Immature natural killer cell (primary cell): ENCODE data around the gene TMEM43. TPM values are rescaled to one million over a fixed set of nuclear protein-coding genes. Genes with fewer than 3 reads are reported as not detected.
A peak's percentile ranks its signal among the peaks of the same experiment; 100 is the strongest.

Experiments
- DNase-seq, 3 donors: peaks; one replicate each; pipeline ENCODE4 v3.0.0; 2022; ENCODE audit warnings: mixed read lengths in 1 of 3
- H3K27ac Mint-ChIP-seq, 6 donors: one replicate each; pipeline ENCODE4 v1.8.0; 2020; ENCODE audit warnings: mixed read lengths in 6 of 6, mild to moderate bottlenecking in 5 of 6, inconsistent platforms in 4 of 6, moderate library complexity in 3 of 6
- H3K27me3 Mint-ChIP-seq, 3 donors: one replicate each; pipeline ENCODE4 v1.8.0; 2020 to 2021; ENCODE audit warnings: low read depth in 3 of 3, mild to moderate bottlenecking in 3 of 3, mixed read lengths in 3 of 3, moderate library complexity in 3 of 3, inconsistent platforms in 1 of 3
- H3K36me3 Mint-ChIP-seq, 3 donors: one replicate each; pipeline ENCODE4 v1.8.0; 2020; ENCODE audit warnings: mixed read lengths in 3 of 3, inconsistent platforms in 2 of 3, mild to moderate bottlenecking in 2 of 3
- H3K4me1 Mint-ChIP-seq, 2 donors: one replicate each; pipeline ENCODE4 v1.8.0; 2020; ENCODE audit warnings: inconsistent platforms in 2 of 2, mild to moderate bottlenecking in 2 of 2, mixed read lengths in 2 of 2, moderate library complexity in 1 of 2
- H3K4me3 Mint-ChIP-seq, 5 donors: one replicate each; pipeline ENCODE4 v1.8.0; 2020; ENCODE audit warnings: mild to moderate bottlenecking in 5 of 5, mixed read lengths in 5 of 5, inconsistent platforms in 3 of 5, moderate library complexity in 3 of 5
- H3K9me3 Mint-ChIP-seq, 6 donors: one replicate each; pipeline ENCODE4 v1.8.0; 2020; ENCODE audit warnings: mild to moderate bottlenecking in 6 of 6, mixed read lengths in 6 of 6, inconsistent platforms in 4 of 6, moderate library complexity in 3 of 6
- polyA plus RNA-seq, 3 donors: library from polyadenylated mRNA; unstranded; fragments of 300-500 nt; fragmentation: Illumina TruSeq; gene quantifications; one replicate each; pipeline ENCODE4 v1.2.3, GENCODE V29; 2021

Gene TMEM43
- polyA plus RNA-seq, 3 donors from 2014 or later = 78.3 to 117 (median 87.5) TPM

GRCh38 chr3:14144423-14145075, 19.7 kb downstream of the TMEM43 start:
- peak; percentile 93 to 96 (median 95) for DNase-seq
- peak overlapping the region; percentile 82 to 88 (median 84) for H3K4me3 Mint-ChIP-seq
- H3K4me1 Mint-ChIP-seq = peaks cover 55 to 58% of the 10 kb centered on the region in 2 donors
- H3K9me3 Mint-ChIP-seq = no peaks in the 10 kb centered on the region
- peaks cover 7 to 27% (median 13%) of the 10 kb centered on the region in 3 donors for H3K36me3 Mint-ChIP-seq
- peaks cover 15 to 27% (median 20%) of the 10 kb centered on the region in 3 donors for H3K27me3 Mint-ChIP-seq
- peak overlapping the region; percentile 95 to 100 (median 99) for H3K27ac Mint-ChIP-seq

GRCh38 chr3:14145236-14145635, 20.4 kb downstream of the TMEM43 start:
- Mint-ChIP-seq H3K27me3 (peaks cover 15 to 27% (median 21%) of the 10 kb centered on the region in 3 donors), H3K36me3 (peaks cover 7 to 28% (median 12%) of the 10 kb centered on the region in 3 donors), H3K27ac (peak overlapping the region; percentile 95 to 100 (median 99)), H3K9me3 (no peaks in the 10 kb centered on the region), H3K4me3 (peak overlapping the region in 4 of 5 donors; percentile 6 to 67 (median 60)), H3K4me1 (peaks cover 52 to 58% of the 10 kb centered on the region in 2 donors)
- DNase-seq = no peak

GRCh38 chr3:14145670-14146380, 21.0 kb downstream of the TMEM43 start:
- H3K27ac Mint-ChIP-seq = peak overlapping the region; percentile 95 to 100 (median 99)
- peaks cover 46 to 54% of the 10 kb centered on the region in 2 donors for H3K4me1 Mint-ChIP-seq
- peak overlapping the region in 1 of 5 donors; percentile 46 for H3K4me3 Mint-ChIP-seq
- DNase-seq = no peak
- H3K27me3 Mint-ChIP-seq = peaks cover 15 to 27% (median 24%) of the 10 kb centered on the region in 3 donors
- H3K9me3 Mint-ChIP-seq = no peaks in the 10 kb centered on the region
- H3K36me3 Mint-ChIP-seq = peaks cover 7 to 32% (median 12%) of the 10 kb centered on the region in 3 donors

- peaks cover 7 to 34% (median 12%) of the 10 kb centered on the region in 3 donors for H3K36me3 Mint-ChIP-seq
- H3K4me1 Mint-ChIP-seq = peaks cover 39 to 48% of the 10 kb centered on the region in 2 donors
- H3K9me3 Mint-ChIP-seq = no peaks in the 10 kb centered on the region
- peaks cover 15 to 27% (median 25%) of the 10 kb centered on the region in 3 donors for H3K27me3 Mint-ChIP-seq
- no peak for DNase-seq
- no peak overlapping the region for H3K4me3 Mint-ChIP-seq
- peak overlapping the region; percentile 95 to 100 (median 99) for H3K27ac Mint-ChIP-seq
Observed at GRCh38 chr3:14146381-14147065, 21.7 kb downstream of the TMEM43 start.

- DNase-seq = no peak
- Mint-ChIP-seq H3K4me3 (peak overlapping the region in 1 of 5 donors; percentile 36), H3K36me3 (peaks cover 7 to 30% (median 8%) of the 10 kb centered on the region in 3 donors), H3K4me1 (peaks cover 34 to 42% of the 10 kb centered on the region in 2 donors), H3K27ac (peak overlapping the region; percentile 85 to 100 (median 97)), H3K27me3 (peaks cover 15 to 27% (median 25%) of the 10 kb centered on the region in 3 donors), H3K9me3 (no peaks in the 10 kb centered on the region)
Observed at GRCh38 chr3:14147066-14147435, 22.2 kb downstream of the TMEM43 start.

GRCh38 chr3:14147617-14148016, 22.8 kb downstream of the TMEM43 start:
- peak overlapping the region; percentile 85 to 100 (median 97) for H3K27ac Mint-ChIP-seq
- no peak for DNase-seq
- no peak overlapping the region for H3K4me3 Mint-ChIP-seq
- H3K9me3 Mint-ChIP-seq = no peaks in the 10 kb centered on the region
- H3K4me1 Mint-ChIP-seq = peaks cover 28 to 37% of the 10 kb centered on the region in 2 donors
- H3K27me3 Mint-ChIP-seq = peaks cover 13 to 21% (median 21%) of the 10 kb centered on the region in 3 donors
- peaks cover 7 to 36% (median 14%) of the 10 kb centered on the region in 3 donors for H3K36me3 Mint-ChIP-seq

- Mint-ChIP-seq H3K27ac (peak overlapping the region in 5 of 6 donors; percentile 85 to 99 (median 95)), H3K36me3 (peaks cover 7 to 38% (median 16%) of the 10 kb centered on the region in 3 donors), H3K27me3 (peaks cover 8 to 16% (median 16%) of the 10 kb centered on the region in 3 donors), H3K4me3 (no peak overlapping the region), H3K4me1 (peaks cover 21 to 30% of the 10 kb centered on the region in 2 donors), H3K9me3 (no peaks in the 10 kb centered on the region)
- DNase-seq = no peak
Observed at GRCh38 chr3:14148041-14148985, 23.5 kb downstream of the TMEM43 start.

- peak overlapping the region in 5 of 6 donors; percentile 23 to 88 (median 51) for H3K27ac Mint-ChIP-seq
- H3K27me3 Mint-ChIP-seq = peaks cover 0 to 7% (median 2%) of the 10 kb centered on the region in 3 donors
- DNase-seq = no peak
- no peaks in the 10 kb centered on the region for H3K9me3 Mint-ChIP-seq
- peaks cover 17 to 44% (median 21%) of the 10 kb centered on the region in 3 donors for H3K36me3 Mint-ChIP-seq
- H3K4me3 Mint-ChIP-seq = no peak overlapping the region
- H3K4me1 Mint-ChIP-seq = peaks cover 4 to 12% of the 10 kb centered on the region in 2 donors
Observed at GRCh38 chr3:14150078-14150477, 25.2 kb downstream of the TMEM43 start.

GRCh38 chr3:14150491-14151230, 25.8 kb downstream of the TMEM43 start:
- H3K36me3 Mint-ChIP-seq = peaks cover 17 to 40% (median 21%) of the 10 kb centered on the region in 3 donors
- H3K4me3 Mint-ChIP-seq = no peak overlapping the region
- peaks cover 0 to 7% (median 2%) of the 10 kb centered on the region in 3 donors for H3K27me3 Mint-ChIP-seq
- no peak for DNase-seq
- peaks cover 0 to 6% of the 10 kb centered on the region in 2 donors for H3K4me1 Mint-ChIP-seq
- no peaks in the 10 kb centered on the region for H3K9me3 Mint-ChIP-seq
- peak overlapping the region in 4 of 6 donors; percentile 23 to 88 (median 75) for H3K27ac Mint-ChIP-seq

GRCh38 chr3:14151471-14152083, 26.7 kb downstream of the TMEM43 start:
- H3K9me3 Mint-ChIP-seq = no peaks in the 10 kb centered on the region
- H3K27ac Mint-ChIP-seq = peak overlapping the region in 1 of 6 donors; percentile 29
- H3K36me3 Mint-ChIP-seq = peaks cover 18 to 44% (median 26%) of the 10 kb centered on the region in 3 donors
- peaks cover 0 to 2% of the 10 kb centered on the region in 2 donors for H3K4me1 Mint-ChIP-seq
- H3K4me3 Mint-ChIP-seq = no peak overlapping the region
- H3K27me3 Mint-ChIP-seq = peaks cover 0 to 7% (median 1%) of the 10 kb centered on the region in 3 donors
- no peak for DNase-seq

- no peaks in the 10 kb centered on the region for H3K9me3 Mint-ChIP-seq
- peak overlapping the region in 2 of 6 donors; percentile 34 to 39 for H3K27ac Mint-ChIP-seq
- DNase-seq = no peak
- H3K36me3 Mint-ChIP-seq = peaks cover 22 to 46% (median 23%) of the 10 kb centered on the region in 3 donors
- H3K27me3 Mint-ChIP-seq = peaks cover 0 to 7% (median 1%) of the 10 kb centered on the region in 3 donors
- no peaks in the 10 kb centered on the region for H3K4me1 Mint-ChIP-seq
- H3K4me3 Mint-ChIP-seq = no peak overlapping the region
Observed at GRCh38 chr3:14152233-14152962, 27.5 kb downstream of the TMEM43 start.
